Left lung (tissue), 10 donors: ENCODE results near the gene MNS1. TPM values are rescaled to one million over a fixed set of nuclear protein-coding genes. Genes with fewer than 3 reads are reported as not detected.
A peak's percentile ranks its signal among the peaks of the same experiment; 100 is the strongest.
"Not testable (repeated sequence)": the region's sequence is repeated elsewhere in the genome, so short reads cannot be mapped to it uniquely, and the experiment has no call there.

Source experiments
- ATAC-seq: fragments of 200-7000 bp; cut with Tn5 transposase; one replicate; pipeline ENCODE4 v1.9.1; 2020; ENCODE audit warnings: moderate library complexity
- DNase-seq, 4 donors: peaks; one replicate each; pipeline ENCODE4 v3.0.0-alpha.2; 2013 to 2020
- H3K27ac ChIP-seq, 2 donors: fragments of 200-600 bp; sonication (generic) in 1 of 2; one replicate each; pipeline versions ENCODE4 v1.5.0 to v1.8.0; 2020 to 2021
- H3K27me3 ChIP-seq, 2 donors: fragments of 200-600 bp; sonication (generic) in 1 of 2; one replicate each; pipeline versions ENCODE4 v1.5.0 to v1.8.0; 2020 to 2021
- H3K36me3 ChIP-seq, 2 donors: fragments of 200-600 bp; sonication (generic) in 1 of 2; one replicate each; pipeline versions ENCODE4 v1.5.0 to v1.8.0; 2020 to 2021
- H3K4me1 ChIP-seq, 2 donors: fragments of 200-600 bp; one replicate each; pipeline ENCODE4 v1.8.0; 2021
- H3K4me3 ChIP-seq, 2 donors: fragments of 200-600 bp; sonication (generic) in 1 of 2; one replicate each; pipeline versions ENCODE4 v1.5.0 to v1.8.0; 2020 to 2021; ENCODE audit warnings: mild to moderate bottlenecking in 1 of 2
- H3K9me3 ChIP-seq, 2 donors: fragments of 200-600 bp; sonication (generic) in 1 of 2; one replicate each; pipeline versions ENCODE4 v1.5.0 to v1.8.0; 2020 to 2021
- CTCF ChIP-seq, 2 donors: fragments of 200-600 bp; sonication (generic) in 1 of 2; IDR thresholded peaks; one replicate each; pipeline versions ENCODE4 v1.5.0 to v1.8.0; 2021; ENCODE audit warnings: antibody characterized with exemption in 2 of 2
- intact Hi-C, 2 donors: fragments of 100-400 bp; cut with DNase I; formaldehyde crosslinking; loops; one replicate each; pipeline versions ENCODE4 v1.11.2 to v1.14.2; 2022
- polyA plus RNA-seq, 6 donors: library from polyadenylated mRNA; unstranded; fragments of 120-200 nt; gene quantifications; one replicate each; pipeline ENCODE4 v1.2.1, GENCODE V29; 2013; ENCODE audit not compliant: insufficient read length in 6 of 6
- total RNA-seq, 2 donors: library from RNA; stranded (reverse); fragmentation: NEBNext Ultra II Directional; extraction: Animal tissue kit (Norgen Biotek cat#: 25700); gene quantifications; one replicate each; pipeline ENCODE4 v1.2.1, GENCODE V29; 2021
- donor health status: DM: no; HTN: yes; CAD: no.
- donor health status: DM: no; HTN: no; CAD: no.

MNS1 gene
- total and polyA plus RNA-seq, 8 donors: 3.9 to 26.1 (median 17.9) TPM

DNA sequence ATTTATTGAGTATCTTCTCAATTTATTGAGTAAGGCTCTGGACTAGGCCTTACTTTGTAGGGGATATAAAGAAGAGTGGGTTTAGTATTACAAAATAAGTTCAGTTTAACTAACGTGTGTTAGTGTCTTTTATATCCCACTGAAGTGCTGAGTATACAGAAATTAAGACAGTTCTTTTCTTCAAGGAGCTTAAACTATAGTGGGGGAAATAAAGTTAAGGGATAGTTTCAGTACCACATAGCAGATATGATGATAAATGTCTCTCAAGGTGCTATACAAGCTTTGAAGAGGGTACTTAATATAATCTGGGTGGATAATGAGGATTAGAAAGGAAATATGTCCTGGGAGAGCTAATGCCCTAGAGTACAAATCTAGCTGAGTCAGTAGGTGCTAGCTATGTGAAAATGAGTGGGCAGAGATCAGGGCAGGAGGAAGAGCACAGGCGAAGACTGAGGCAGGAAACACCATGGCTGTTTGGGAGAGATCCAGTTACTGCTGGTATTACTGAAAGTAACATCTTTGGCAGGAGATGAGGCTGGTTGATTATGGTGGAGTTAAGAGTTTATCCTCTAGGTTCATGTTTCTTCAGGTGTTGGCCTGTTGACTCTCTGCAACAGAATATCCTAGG lies 53.7 kb downstream of the MNS1 start:
- intact Hi-C loops: no loop called here
- Histone ChIP-seq H3K9me3 (no peaks in the 10 kb centered on the region), H3K27me3 (no peaks in the 10 kb centered on the region), H3K36me3 (no peaks in the 10 kb centered on the region), H3K4me3 (no peak overlapping the region), H3K27ac (no peak overlapping the region), H3K4me1 (no peaks in the 10 kb centered on the region)
- no peak for TF ChIP-seq CTCF (IDR thresholded peaks at IDR 0.05)
- DNase-seq (no peak), ATAC-seq (no peak)

DNA sequence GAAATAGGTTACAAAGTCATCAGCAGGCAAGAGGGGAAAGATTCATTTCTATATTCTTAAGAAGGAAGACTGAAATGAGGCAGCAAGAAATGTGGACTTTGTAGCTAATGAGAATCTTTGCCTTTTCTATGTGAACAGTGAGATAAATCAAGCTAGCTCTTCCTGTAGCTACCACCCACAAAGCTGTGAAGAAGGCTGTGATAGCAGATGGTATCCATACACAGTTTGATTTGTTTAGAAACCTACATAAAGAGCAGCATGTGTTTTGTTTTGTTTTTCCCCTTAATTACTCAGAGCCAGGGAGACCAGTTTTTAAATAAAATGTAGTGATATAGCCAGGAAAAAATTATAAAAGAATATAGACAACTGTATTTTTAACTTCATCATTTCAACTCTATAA lies 54.2 kb downstream of the MNS1 start:
- no peak for ATAC-seq
- peak in 1 of 4 donors; percentile 13 for DNase-seq
- H3K4me3 ChIP-seq: no peak overlapping the region
- H3K9me3 ChIP-seq: no peaks in the 10 kb centered on the region
- no peak overlapping the region for H3K27ac ChIP-seq
- intact Hi-C loops: no loop called here
- H3K27me3 ChIP-seq: no peaks in the 10 kb centered on the region
- H3K4me1 ChIP-seq: no peaks in the 10 kb centered on the region
- no peak for TF ChIP-seq CTCF (IDR thresholded peaks at IDR 0.05)
- H3K36me3 ChIP-seq: no peaks in the 10 kb centered on the region

GRCh38 chr15:56399209-56399608 lies 65.7 kb downstream of the MNS1 start:
- H3K9me3 ChIP-seq, ATAC-seq, H3K27me3 ChIP-seq, intact Hi-C loops, H3K27ac ChIP-seq, H3K36me3 ChIP-seq, H3K4me3 ChIP-seq, H3K4me1 ChIP-seq: not testable (repeated sequence)
- DNase-seq: peak in 1 of 4 donors; percentile 27

DNA sequence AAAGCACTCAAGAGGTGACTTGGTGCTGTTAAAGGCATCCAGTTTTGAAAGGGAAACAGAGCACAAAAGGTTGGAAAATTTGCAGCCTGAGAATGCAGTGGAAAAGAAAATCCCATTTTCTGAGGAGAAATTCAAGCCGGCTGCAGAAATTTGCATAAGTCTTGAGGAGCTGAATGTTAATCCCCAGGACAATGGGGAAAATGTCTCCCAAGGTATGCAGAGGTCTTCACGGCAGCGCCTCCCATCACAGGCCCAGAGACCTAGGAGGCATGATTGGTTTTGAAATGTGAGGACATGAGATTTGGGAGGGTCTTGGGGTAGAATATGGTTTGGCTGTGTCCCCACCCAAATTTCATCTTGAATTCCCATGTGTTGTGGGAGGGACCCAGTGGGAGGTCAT lies 67.6 kb downstream of the MNS1 start:
- intact Hi-C loops, H3K27ac ChIP-seq, H3K9me3 ChIP-seq, H3K4me3 ChIP-seq, ATAC-seq, H3K36me3 ChIP-seq, H3K27me3 ChIP-seq, DNase-seq, H3K4me1 ChIP-seq: not testable (repeated sequence)

DNA sequence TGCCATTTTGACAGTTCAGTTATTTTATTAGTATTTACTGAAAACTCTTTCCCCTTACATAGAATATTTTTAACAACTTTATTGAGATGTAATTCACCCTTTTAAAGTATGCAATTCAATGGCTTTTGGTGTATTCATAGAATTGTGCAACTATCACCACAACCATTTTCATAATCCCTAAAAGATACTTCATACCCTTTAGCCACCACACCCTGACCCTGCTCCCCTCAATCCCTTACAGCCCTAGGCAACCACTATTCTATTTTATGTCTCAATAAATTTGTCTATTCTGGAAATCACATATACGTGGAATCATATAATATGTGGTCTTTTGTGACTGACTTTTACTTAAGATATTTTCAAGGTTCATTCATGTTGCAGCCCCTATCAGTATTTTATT lies 70.0 kb downstream of the MNS1 start:
- Histone ChIP-seq H3K4me1 (no peaks in the 10 kb centered on the region), H3K27ac (no peak overlapping the region), H3K27me3 (no peaks in the 10 kb centered on the region), H3K4me3 (no peak overlapping the region), H3K36me3 (no peaks in the 10 kb centered on the region), H3K9me3 (no peaks in the 10 kb centered on the region)
- ATAC-seq (no peak), DNase-seq (no peak)
- TF ChIP-seq CTCF (IDR thresholded peaks at IDR 0.05): no peak
- intact Hi-C loops: no loop called here

- no peak for ATAC-seq
- intact Hi-C loops: no loop called here
Measured at GRCh38 chr15:56393277-56393676, 71.7 kb downstream of the MNS1 start.

More at GRCh38 chr15:56393277-56393676, 71.7 kb downstream of the MNS1 start:
- Histone ChIP-seq H3K27ac (no peak overlapping the region), H3K9me3 (no peaks in the 10 kb centered on the region), H3K36me3 (no peaks in the 10 kb centered on the region), H3K4me3 (no peak overlapping the region), H3K27me3 (no peaks in the 10 kb centered on the region), H3K4me1 (no peaks in the 10 kb centered on the region)
- TF ChIP-seq CTCF (IDR thresholded peaks at IDR 0.05): no peak
- no peak for DNase-seq
